Tibial nerve (tissue), 4 donors: ENCODE measurements around the gene KRTAP11-1. TPM values are rescaled to one million over a fixed set of nuclear protein-coding genes. Genes with fewer than 3 reads are reported as not detected.

Experiments
- DNase-seq, 2 donors: peaks; one replicate each; pipeline ENCODE4 v3.0.0-alpha.2; 2019; ENCODE audit warnings: low spot score in 2 of 2
- H3K27ac ChIP-seq, 4 donors: fragments of 200-600 bp; sonication (generic) in 3 of 4; one replicate each; pipeline ENCODE4 v1.5.1; 2017 to 2019; ENCODE audit warnings: mild to moderate bottlenecking in 1 of 4
- H3K27me3 ChIP-seq, 2 donors: fragments of 200-600 bp; sonication (generic) in 1 of 2; one replicate each; pipeline versions ENCODE4 v1.5.1 to v1.6.0; 2017 to 2019
- H3K36me3 ChIP-seq, 3 donors: fragments of 200-600 bp; sonication (generic); one replicate each; pipeline ENCODE4 v1.5.1; 2018 to 2019
- H3K4me1 ChIP-seq, 4 donors: fragments of 200-600 bp; sonication (generic) in 3 of 4; one replicate each; pipeline ENCODE4 v1.5.1; 2017 to 2019
- H3K4me3 ChIP-seq, 4 donors: fragments of 200-600 bp; sonication (generic) in 3 of 4; one replicate each; pipeline ENCODE4 v1.5.1; 2017 to 2019; ENCODE audit warnings: mild to moderate bottlenecking in 1 of 4, moderate library complexity in 1 of 4
- H3K9me3 ChIP-seq, 4 donors: fragments of 200-600 bp; sonication (generic) in 3 of 4; one replicate each; pipeline ENCODE4 v1.5.1; 2017 to 2019
- CTCF ChIP-seq, 5 experiments: fragments of 200-600 bp in 3 of 5; fragments of 450-650 bp in 2 of 5; sonication (generic) in 3 of 5; IDR thresholded peaks; one replicate each; pipeline ENCODE4 v1.5.1; 2016 to 2019; ENCODE audit warnings: antibody characterized with exemption in 5 of 5, mild to moderate bottlenecking in 3 of 5, moderate library complexity in 2 of 5
- EP300 ChIP-seq, 2 donors: sonication (generic); formaldehyde crosslinking; IDR thresholded peaks; one replicate each; pipeline ENCODE4 v1.6.1; 2017; ENCODE audit warnings: antibody characterized with exemption in 2 of 2, mild to moderate bottlenecking in 1 of 2
- POLR2A ChIP-seq, 2 donors: fragments of 450-650 bp; IDR thresholded peaks; one replicate each; pipeline ENCODE4 v1.6.1; 2017; ENCODE audit warnings: antibody characterized with exemption in 2 of 2, mild to moderate bottlenecking in 2 of 2, moderate library complexity in 2 of 2
- WGBS, 2 donors: methylation state at CpG; one replicate each; pipeline ENCODE4 v1.1.5; 2018; 5-methylcytosine and 5-hydroxymethylcytosine counted together
- total RNA-seq, 4 donors: library from RNA; depleted of rRNA; stranded (reverse); fragments of >200 nt; gene quantifications; one replicate each; pipeline ENCODE4 v1.1.0, GENCODE V29; 2016

KRTAP11-1 gene
- total RNA-seq, 4 donors from 2014 or later, result 0.59 TPM; not detected in 3

DNA sequence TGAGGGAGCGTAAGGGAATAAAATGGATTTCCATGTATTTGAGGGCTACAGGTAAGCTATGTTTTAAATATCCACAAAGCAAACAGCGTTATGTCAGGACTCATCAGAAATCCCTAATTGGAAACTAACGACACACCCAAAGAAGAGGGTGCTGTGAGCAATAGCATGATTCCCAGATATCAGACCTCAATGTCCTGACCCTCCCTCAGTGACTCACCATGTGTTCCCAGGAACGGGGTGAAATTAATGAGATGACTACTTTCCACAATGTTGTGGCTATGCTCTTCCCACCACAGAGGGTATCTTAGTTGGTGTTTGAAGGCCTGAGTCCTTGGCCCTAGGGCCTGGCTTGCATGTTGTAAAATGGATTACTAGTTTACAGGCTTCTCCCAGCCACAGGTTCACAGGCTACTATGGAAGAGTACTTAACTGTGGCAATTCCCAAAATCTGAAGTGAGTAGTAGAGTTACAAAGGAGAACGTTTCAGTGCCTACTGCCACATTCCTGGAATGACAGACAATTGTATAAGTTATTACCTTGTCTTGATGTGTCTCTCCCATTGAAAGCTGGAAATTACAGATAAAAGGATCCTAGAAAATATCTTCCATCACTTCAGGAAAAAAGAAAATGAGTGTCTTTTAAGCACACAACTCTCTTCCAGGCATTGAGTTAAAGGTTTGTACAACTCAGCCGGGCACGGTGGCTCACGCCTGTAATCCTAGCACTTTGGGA is 1.7 kb upstream of the KRTAP11-1 start:
- Histone ChIP-seq H3K4me3 (no peak overlapping the region), H3K9me3 (no peaks in the 10 kb centered on the region), H3K27me3 (no peaks in the 10 kb centered on the region), H3K36me3 (no peaks in the 10 kb centered on the region), H3K4me1 (no peaks in the 10 kb centered on the region), H3K27ac (no peak overlapping the region)
- TF ChIP-seq EP300 (IDR thresholded peaks at IDR 0.05) (no peak), CTCF (IDR thresholded peaks at IDR 0.05) (no peak), POLR2A (IDR thresholded peaks at IDR 0.05) (no peak)
- no peak for DNase-seq
- WGBS, 2 donors, result 81 to 84% methylated on average over 8 of the region's 8 CpGs

- Histone ChIP-seq H3K9me3 (no peaks in the 10 kb centered on the region), H3K27me3 (no peaks in the 10 kb centered on the region), H3K36me3 (no peaks in the 10 kb centered on the region), H3K4me1 (no peaks in the 10 kb centered on the region), H3K27ac (no peak overlapping the region), H3K4me3 (no peak overlapping the region)
- TF ChIP-seq CTCF (IDR thresholded peaks at IDR 0.05) (no peak), POLR2A (IDR thresholded peaks at IDR 0.05) (no peak), EP300 (IDR thresholded peaks at IDR 0.05) (no peak)
- DNase-seq, result no peak
- WGBS, 2 donors, result 79 to 81% methylated on average over 12 of the region's 12 CpGs
Observed at GRCh38 chr21:30880914-30881313, 466 bp downstream of the KRTAP11-1 start.

DNA sequence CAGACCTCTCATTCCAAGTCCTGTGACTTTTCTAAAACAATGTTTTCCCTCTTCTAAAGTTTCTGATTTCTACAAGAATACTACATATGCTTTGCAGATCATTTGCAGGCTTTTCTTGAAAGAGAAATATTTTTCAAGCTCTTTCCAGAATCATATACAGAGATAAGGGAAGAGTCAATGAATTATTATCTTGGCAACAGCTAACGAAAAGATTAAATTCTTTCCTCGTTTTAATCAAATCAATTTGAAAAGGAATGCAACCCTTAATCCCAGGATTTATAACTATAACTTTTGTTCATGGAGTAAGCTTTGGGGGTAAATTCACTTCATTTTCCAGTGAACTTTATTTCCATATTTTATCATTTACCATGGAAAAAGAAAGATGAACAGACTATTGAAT is 6.9 kb downstream of the KRTAP11-1 start:
- DNase-seq, result no peak
- TF ChIP-seq EP300 (IDR thresholded peaks at IDR 0.05) (no peak), CTCF (IDR thresholded peaks at IDR 0.05) (no peak), POLR2A (IDR thresholded peaks at IDR 0.05) (no peak)
- no peaks in the 10 kb centered on the region for H3K4me1 ChIP-seq
- H3K36me3 ChIP-seq, result no peaks in the 10 kb centered on the region
- no peak overlapping the region for H3K4me3 ChIP-seq
- 60 to 67% methylated on average over 2 of the region's 2 CpGs for WGBS, 2 donors
- H3K27ac ChIP-seq, result no peak overlapping the region
- H3K9me3 ChIP-seq, result peaks cover 0 to 6% (median 0%) of the 10 kb centered on the region in 4 donors
- no peaks in the 10 kb centered on the region for H3K27me3 ChIP-seq

DNA sequence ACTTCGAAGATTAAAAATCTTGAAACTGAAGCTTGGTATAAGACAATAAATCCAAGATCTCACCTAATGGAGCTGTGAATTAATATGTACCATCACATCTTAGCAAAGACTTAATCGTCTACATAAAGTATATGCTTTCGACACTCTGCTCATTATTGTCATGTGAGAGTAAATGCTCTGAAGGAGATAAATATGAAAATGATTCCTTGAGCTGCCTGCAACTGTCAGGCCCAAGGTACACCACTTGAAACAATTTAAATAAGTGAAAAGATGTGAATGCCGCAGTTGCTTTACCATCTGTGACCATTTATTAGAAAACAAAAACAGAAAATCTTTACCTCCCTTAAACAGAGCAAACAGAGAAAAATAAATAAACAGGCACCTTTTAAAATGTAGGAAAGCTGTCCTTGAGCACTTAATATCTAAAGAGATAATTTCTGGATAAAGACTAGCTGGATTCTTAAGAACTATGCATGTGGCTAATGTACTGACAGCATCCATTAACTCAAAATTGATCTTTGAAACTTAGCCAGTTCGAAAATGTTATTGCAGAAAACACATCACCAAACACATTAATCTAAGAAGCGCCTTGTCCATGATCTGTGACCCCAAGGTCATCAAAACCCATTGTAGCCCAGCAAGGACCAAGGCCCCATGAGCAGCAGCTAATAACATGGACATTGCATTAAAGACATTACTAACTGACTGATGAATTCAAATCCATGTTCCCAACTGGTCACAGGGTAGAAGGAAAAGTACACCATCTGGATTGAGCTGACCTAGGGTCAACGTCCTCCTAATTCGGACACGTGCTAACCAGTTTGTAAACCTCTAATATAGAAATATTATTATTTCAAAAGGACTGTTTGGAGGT is 33.5 kb downstream of the KRTAP11-1 start:
- Histone ChIP-seq H3K36me3 (no peaks in the 10 kb centered on the region), H3K27ac (no peak overlapping the region), H3K9me3 (peaks cover 0 to 6% (median 3%) of the 10 kb centered on the region in 4 donors), H3K27me3 (no peaks in the 10 kb centered on the region), H3K4me3 (no peak overlapping the region), H3K4me1 (no peaks in the 10 kb centered on the region)
- no peak for DNase-seq
- WGBS, 2 donors, result 78 to 80% methylated on average over 9 of the region's 9 CpGs
- TF ChIP-seq POLR2A (IDR thresholded peaks at IDR 0.05) (no peak), EP300 (IDR thresholded peaks at IDR 0.05) (no peak), CTCF (IDR thresholded peaks at IDR 0.05) (no peak)

- no peak for TF ChIP-seq CTCF (IDR thresholded peaks at IDR 0.05)
- no peak for TF ChIP-seq EP300 (IDR thresholded peaks at IDR 0.05)
- TF ChIP-seq POLR2A (IDR thresholded peaks at IDR 0.05), result no peak
- no peaks in the 10 kb centered on the region for H3K27me3 ChIP-seq
- peaks cover 0 to 5% (median 0%) of the 10 kb centered on the region in 4 donors for H3K9me3 ChIP-seq
- H3K27ac ChIP-seq, result no peak overlapping the region
- H3K36me3 ChIP-seq, result no peaks in the 10 kb centered on the region
- no peaks in the 10 kb centered on the region for H3K4me1 ChIP-seq
- no peak for DNase-seq
- H3K4me3 ChIP-seq, result no peak overlapping the region
Observed at GRCh38 chr21:30842990-30843389, 38.4 kb downstream of the KRTAP11-1 start.
